Stimulated activated CD4-positive, alpha-beta T cell treated with anti-CD3 and anti-CD28 coated beads, Interleukin-1b, Interleukin-23, amount 100 ng/mL, for 1 hour (primary cell): ENCODE results near the gene FARSA.
"Not testable (repeated sequence)": the region's sequence is repeated elsewhere in the genome, so short reads cannot be mapped to it uniquely, and the experiment has no call there.

Experiments
- DNase-seq, 2 donors: peaks; one replicate each; pipeline ENCODE4 v3.0.0-alpha.2; 2020; ENCODE audit warnings: low read depth in 2 of 2

Gene FARSA

GRCh38 chr19:12933287-12934072 is at the start of gene FARSA:
Gene FARSA, minus strand, starts transcription at chr19:12933711. Its CDS starts 15 bp downstream, at chr19:12933696.
- peak; percentile 73 to 82 for DNase-seq

- no peak for DNase-seq
These were observed 49.6 kb upstream of the FARSA start for GRCh38 chr19:12983091-12983490.

- DNase-seq, result no peak
These were observed 49.1 kb upstream of the FARSA start for GRCh38 chr19:12982648-12983047.

- DNase-seq, result no peak
These were observed 46.5 kb upstream of the FARSA start for GRCh38 chr19:12979974-12980373.

- not testable (repeated sequence) for DNase-seq
These were observed 42.6 kb upstream of the FARSA start for GRCh38 chr19:12976109-12976508.

- DNase-seq, result no peak
These were observed 41.8 kb upstream of the FARSA start for GRCh38 chr19:12975221-12975741.

- no peak for DNase-seq
These were observed 41.0 kb upstream of the FARSA start for GRCh38 chr19:12974301-12975220.

GRCh38 chr19:12973236-12973635 is 39.7 kb upstream of the FARSA start:
- DNase-seq, result no peak

- DNase-seq, result no peak
These were observed 36.7 kb upstream of the FARSA start for GRCh38 chr19:12970070-12970820.

GRCh38 chr19:12969292-12969988 is 35.9 kb upstream of the FARSA start, which contains the start of gene DAND5:
Gene DAND5, plus strand, starts transcription at chr19:12969576. Its CDS starts 85 bp downstream, at chr19:12969661.
- no peak for DNase-seq

- no peak for DNase-seq
These were observed 34.4 kb upstream of the FARSA start for GRCh38 chr19:12967907-12968306.

- no peak for DNase-seq
These were observed 32.3 kb upstream of the FARSA start for GRCh38 chr19:12965812-12966135.

- DNase-seq, result peak; percentile 61 to 80
These were observed 31.7 kb upstream of the FARSA start for GRCh38 chr19:12965017-12965811.

- no peak for DNase-seq
These were observed 26.0 kb upstream of the FARSA start for GRCh38 chr19:12959481-12959880.

- not testable (repeated sequence) for DNase-seq
These were observed 24.0 kb upstream of the FARSA start for GRCh38 chr19:12957389-12957952.

- DNase-seq, result peak; percentile 58 to 66
These were observed 23.2 kb upstream of the FARSA start, which contains the start of gene GADD45GIP1 for GRCh38 chr19:12956446-12957388. Gene GADD45GIP1, minus strand, starts transcription at chr19:12957223. Its CDS starts 11 bp downstream, at chr19:12957212.

- no peak for DNase-seq
These were observed 22.5 kb upstream of the FARSA start for GRCh38 chr19:12955996-12956395.

GRCh38 chr19:12955575-12955974 is 22.1 kb upstream of the FARSA start:
- not testable (repeated sequence) for DNase-seq

GRCh38 chr19:12954612-12954962 is 21.1 kb upstream of the FARSA start:
- no peak for DNase-seq
